ENCODE measurements around the gene DDA1. TPM values are rescaled to one million over a fixed set of nuclear protein-coding genes. Genes with fewer than 3 reads are reported as not detected.
A peak's percentile ranks its signal among the peaks of the same experiment; 100 is the strongest.

The DDA1 gene
- total RNA-seq, 2 donors from 2014 or later, result 30.7 to 33.9 TPM

- intact Hi-C loops (cut with DNase I), result no loop called here
- no peak for DNase-seq (ENCODE audit: low spot score)
Measured at GRCh38 chr19:17325881-17326594, 16.7 kb downstream of the DDA1 start.

GRCh38 chr19:17326595-17326966, 17.2 kb downstream of the DDA1 start:
- no peak for DNase-seq (ENCODE audit: low spot score)
- intact Hi-C loops (cut with DNase I), result no loop called here

GRCh38 chr19:17327068-17327653, 17.8 kb downstream of the DDA1 start:
- intact Hi-C loops (cut with DNase I), result no loop called here
- DNase-seq (ENCODE audit: low spot score), result no peak

GRCh38 chr19:17327654-17328516, 18.5 kb downstream of the DDA1 start:
- intact Hi-C loops (cut with DNase I), result no loop called here
- DNase-seq (ENCODE audit: low spot score), result no peak

GRCh38 chr19:17328517-17329365, 19.4 kb downstream of the DDA1 start:
- DNase-seq (ENCODE audit: low spot score), result no peak
- intact Hi-C loops (cut with DNase I), result no loop called here

GRCh38 chr19:17329366-17330261, 20.3 kb downstream of the DDA1 start:
- intact Hi-C loops (cut with DNase I), result loop anchor here in 1 of 2 donors (10.0 kb wide), 1 partner anchor 795 kb away; no protein-coding TSS in a partner anchor
- DNase-seq (ENCODE audit: low spot score), result no peak

- intact Hi-C loops (cut with DNase I), result loop anchor here in 1 of 2 donors (10.0 kb wide), 1 partner anchor 794 kb away; no protein-coding TSS in a partner anchor
Measured at GRCh38 chr19:17330262-17331044, 21.1 kb downstream of the DDA1 start.

GRCh38 chr19:17331045-17331558, 21.7 kb downstream of the DDA1 start:
- intact Hi-C loops (cut with DNase I), result loop anchor here in 1 of 2 donors (10.0 kb wide), 1 partner anchor 794 kb away; no protein-coding TSS in a partner anchor
- no peak for DNase-seq (ENCODE audit: low spot score)

More at GRCh38 chr19:17330262-17331044, 21.1 kb downstream of the DDA1 start:
- DNase-seq (ENCODE audit: low spot score), result no peak

- intact Hi-C loops (cut with DNase I), result loop anchor here in 1 of 2 donors (10.0 kb wide), 1 partner anchor 792 kb away; no protein-coding TSS in a partner anchor
- no peak for DNase-seq (ENCODE audit: low spot score)
Measured at GRCh38 chr19:17332360-17332676, 23.0 kb downstream of the DDA1 start.

- DNase-seq (ENCODE audit: low spot score), result no peak
- intact Hi-C loops (cut with DNase I), result loop anchor here in 1 of 2 donors (10.0 kb wide), 1 partner anchor 792 kb away; no protein-coding TSS in a partner anchor
Measured at GRCh38 chr19:17332677-17333581, 23.6 kb downstream of the DDA1 start.

GRCh38 chr19:17333611-17334413, 24.4 kb downstream of the DDA1 start:
- intact Hi-C loops (cut with DNase I), result loop anchor here in 1 of 2 donors (10.0 kb wide), 1 partner anchor 791 kb away; no protein-coding TSS in a partner anchor

GRCh38 chr19:17334414-17335409, 25.3 kb downstream of the DDA1 start, which contains the start of gene ANO8:
Gene ANO8 (minus strand): TSS chr19:17334855. CDS start chr19:17334670, 185 bp downstream.
- DNase-seq (ENCODE audit: low spot score), result peak; percentile 98
- intact Hi-C loops (cut with DNase I), result loop anchor here in 1 of 2 donors (10.0 kb wide), 1 partner anchor 790 kb away; no protein-coding TSS in a partner anchor

More at GRCh38 chr19:17333611-17334413, 24.4 kb downstream of the DDA1 start:
- no peak for DNase-seq (ENCODE audit: low spot score)

GRCh38 chr19:17335575-17335974, 26.2 kb downstream of the DDA1 start:
- intact Hi-C loops (cut with DNase I), result loop anchor here in 1 of 2 donors (10.0 kb wide), 1 partner anchor 789 kb away; no protein-coding TSS in a partner anchor
- DNase-seq (ENCODE audit: low spot score), result no peak

All from posterior vena cava (tissue), 2 donors.